GM10847 (cell line): ENCODE data around the gene LMNTD2.

ENCODE experiments used
- POLR2A ChIP-seq: IDR thresholded peaks from 2 replicates; pipeline ENCODE4 v1.6.1; 2011; ENCODE audit not compliant: insufficient read length; ENCODE audit errors: extremely low read depth

LMNTD2 gene

GRCh38 chr11:526192-526591 lies 34.3 kb downstream of the LMNTD2 start:
- no peak for TF ChIP-seq POLR2A

GRCh38 chr11:521177-521688 lies 39.3 kb downstream of the LMNTD2 start:
- no peak for TF ChIP-seq POLR2A

GRCh38 chr11:520428-521176 lies 39.9 kb downstream of the LMNTD2 start:
- TF ChIP-seq POLR2A: no peak

- TF ChIP-seq POLR2A: peak; percentile 20
These were observed 41.9 kb downstream of the LMNTD2 start for GRCh38 chr11:518463-519202.

GRCh38 chr11:516400-516799 lies 44.1 kb downstream of the LMNTD2 start:
- no peak for TF ChIP-seq POLR2A

- no peak for TF ChIP-seq POLR2A
These were observed 45.4 kb downstream of the LMNTD2 start for GRCh38 chr11:515131-515530.

- TF ChIP-seq POLR2A: no peak
These were observed 45.9 kb downstream of the LMNTD2 start for GRCh38 chr11:514606-515005.

- TF ChIP-seq POLR2A: no peak
These were observed 47.6 kb downstream of the LMNTD2 start for GRCh38 chr11:512761-513595.

- no peak for TF ChIP-seq POLR2A
These were observed 51.6 kb downstream of the LMNTD2 start for GRCh38 chr11:508956-509355.

- no peak for TF ChIP-seq POLR2A
These were observed 52.6 kb downstream of the LMNTD2 start for GRCh38 chr11:507727-508515.

- peak; percentile 58 for TF ChIP-seq POLR2A
These were observed 53.4 kb downstream of the LMNTD2 start, which contains the start of gene RNH1 for GRCh38 chr11:506995-507726. RNH1 (minus strand) TSS chr11:507242; CDS start chr11:502162, 5,080 bp downstream.

- TF ChIP-seq POLR2A: peak; percentile 48
These were observed 54.1 kb downstream of the LMNTD2 start for GRCh38 chr11:506238-506994.

GRCh38 chr11:504994-505344 lies 55.6 kb downstream of the LMNTD2 start:
- TF ChIP-seq POLR2A: no peak
